CD14-positive monocyte (primary cell): ENCODE measurements around the gene CDRT4. TPM values are rescaled to one million over a fixed set of nuclear protein-coding genes. Genes with fewer than 3 reads are reported as not detected.

Source experiments
- DNase-seq, 3 donors: peaks; one replicate each; pipeline ENCODE4 v3.0.0-alpha.2; 2011 to 2022
- H2AFZ ChIP-seq: 2 replicates; pipeline ENCODE4 v1.6.0; 2012; ENCODE audit warnings: mild to moderate bottlenecking, low read depth, low read length, inconsistent platforms; ENCODE audit not compliant: insufficient read depth, poor library complexity, severe bottlenecking
- H3K27ac ChIP-seq, 2 donors: 1 replicate in 1 of 2; 2 replicates in 1 of 2; pipeline ENCODE4 v1.5.1; 2012 to 2013; ENCODE audit warnings: low read length in 2 of 2, control low read depth in 1 of 2, inconsistent platforms in 1 of 2, low read depth in 1 of 2, mild to moderate bottlenecking in 1 of 2
- H3K27me3 ChIP-seq, 2 donors: one replicate each; pipeline versions ENCODE4 v1.6.0 to v1.6.1; 2011 to 2013; ENCODE audit warnings: low read length in 2 of 2; ENCODE audit not compliant: control insufficient read depth in 2 of 2, insufficient read depth in 2 of 2
- H3K36me3 ChIP-seq, 2 donors: replicated peaks in 1 of 2; 1 replicate in 1 of 2; 2 replicates in 1 of 2; pipeline versions ENCODE4 v1.5.1 to v1.6.1; 2012 to 2013; ENCODE audit warnings: low read length in 2 of 2, control low read depth in 1 of 2, inconsistent platforms in 1 of 2, mild to moderate bottlenecking in 1 of 2; ENCODE audit not compliant: insufficient read depth in 2 of 2, control insufficient read depth in 1 of 2
- H3K4me1 ChIP-seq, 2 donors: 1 replicate in 1 of 2; 2 replicates in 1 of 2; pipeline versions ENCODE4 v1.5.1 to v1.6.1; 2012 to 2013; ENCODE audit warnings: low read length in 2 of 2, control low read depth in 1 of 2, inconsistent platforms in 1 of 2, mild to moderate bottlenecking in 1 of 2, moderate library complexity in 1 of 2; ENCODE audit not compliant: insufficient read depth in 2 of 2, control insufficient read depth in 1 of 2
- H3K4me2 ChIP-seq: replicated peaks from 2 replicates; pipeline ENCODE3; 2012; ENCODE audit warnings: low read length, moderate library complexity, mild to moderate bottlenecking; ENCODE audit not compliant: poor library complexity, severe bottlenecking; ENCODE audit errors: extremely low read depth
- H3K4me3 ChIP-seq, 3 experiments: fragments of 200-600 bp in 1 of 3; sonication (generic) in 1 of 3; replicated peaks in 1 of 3; 1 replicate in 2 of 3; 2 replicates in 1 of 3; pipeline ENCODE4 v1.5.1; 2011 to 2013; ENCODE audit warnings: low read length in 3 of 3, mild to moderate bottlenecking in 3 of 3, control low read depth in 2 of 3, low read depth in 2 of 3, inconsistent platforms in 1 of 3, moderate library complexity in 1 of 3
- H3K79me2 ChIP-seq: 2 replicates; pipeline ENCODE4 v1.6.0; 2012; ENCODE audit warnings: mild to moderate bottlenecking, control low read depth, inconsistent platforms, low read length, moderate library complexity; ENCODE audit not compliant: insufficient read depth
- H3K9ac ChIP-seq: 2 replicates; pipeline ENCODE4 v1.6.0; 2017; ENCODE audit warnings: low read length, mild to moderate bottlenecking; ENCODE audit not compliant: insufficient read depth, poor library complexity, severe bottlenecking
- H3K9me3 ChIP-seq, 2 donors: replicated peaks in 1 of 2; 1 replicate in 1 of 2; 2 replicates in 1 of 2; pipeline versions ENCODE4 v1.5.1 to v1.6.1; 2012 to 2013; ENCODE audit warnings: low read length in 2 of 2, control low read depth in 1 of 2; ENCODE audit not compliant: control insufficient read depth in 1 of 2, insufficient read depth in 1 of 2
- H4K20me1 ChIP-seq: 2 replicates; pipeline ENCODE4 v1.6.0; 2012; ENCODE audit warnings: mild to moderate bottlenecking, low read length, control low read depth, moderate library complexity; ENCODE audit not compliant: insufficient read depth
- H3K27ac Mint-ChIP-seq, 7 donors: one replicate each; pipeline ENCODE4 v1.8.0; 2020; ENCODE audit warnings: mild to moderate bottlenecking in 7 of 7, mixed read lengths in 7 of 7, moderate library complexity in 6 of 7, inconsistent platforms in 2 of 7
- H3K27me3 Mint-ChIP-seq, 3 donors: one replicate each; pipeline ENCODE4 v1.8.0; 2021 to 2022; ENCODE audit warnings: low read depth in 3 of 3, mild to moderate bottlenecking in 3 of 3, mixed read lengths in 3 of 3, moderate library complexity in 3 of 3, inconsistent platforms in 1 of 3
- H3K36me3 Mint-ChIP-seq, 2 donors: one replicate each; pipeline ENCODE4 v1.8.0; 2020; ENCODE audit warnings: mixed read lengths in 2 of 2, inconsistent platforms in 1 of 2, mild to moderate bottlenecking in 1 of 2
- H3K4me1 Mint-ChIP-seq: one replicate; pipeline ENCODE4 v1.8.0; 2020; ENCODE audit warnings: mild to moderate bottlenecking, mixed read lengths
- H3K4me3 Mint-ChIP-seq, 2 donors: one replicate each; pipeline ENCODE4 v1.8.0; 2020; ENCODE audit warnings: mild to moderate bottlenecking in 2 of 2, mixed read lengths in 2 of 2, moderate library complexity in 1 of 2
- H3K9me3 Mint-ChIP-seq, 7 donors: one replicate each; pipeline ENCODE4 v1.8.0; 2020 to 2022; ENCODE audit warnings: mixed read lengths in 7 of 7, mild to moderate bottlenecking in 6 of 7, moderate library complexity in 6 of 7, inconsistent platforms in 2 of 7
- WGBS: methylation state at CpG from one replicate; pipeline ENCODE4 v1.1.5; 2013; ENCODE audit warnings: missing lambda C conversion rate; ENCODE audit not compliant: insufficient coverage; 5-methylcytosine and 5-hydroxymethylcytosine counted together
- intact Hi-C, 2 donors: fragments of 100-400 bp; cut with micrococcal nuclease; formaldehyde crosslinking; loops; one replicate each; pipeline versions ENCODE4 v1.15.0 to v1.15.1; 2023
- polyA minus RNA-seq: library from RNA; depleted of rRNA, polyadenylated mRNA; stranded (reverse); fragments of >200 nt; gene quantifications from 2 replicates; pipeline ENCODE4 v1.2.3, GENCODE V29; 2012
- polyA plus RNA-seq, 3 donors: library from polyadenylated mRNA; depleted of rRNA in 1 of 3; unstranded in 2 of 3; stranded (reverse) in 1 of 3; fragments of 300-500 nt in 2 of 3; fragments of >200 nt in 1 of 3; fragmentation: Illumina TruSeq in 2 of 3; gene quantifications; 1 replicate in 2 of 3; 2 replicates in 1 of 3; pipeline ENCODE4 v1.2.3, GENCODE V29; 2012 to 2021
- total RNA-seq, 12 experiments: library from RNA in 1 of 12; stranded (reverse) in 1 of 12; fragments of 120-200 nt in 1 of 12; gene quantifications; one replicate each; pipeline ENCODE4 v1.2.4 and lab custom pipeline; 2013 to 2026; ENCODE audit warnings: mixed read lengths in 6 of 12, inconsistent platforms in 1 of 12
- TF ChIP-seq, protein P1 (sequence below): fragments of 200-600 bp; IDR thresholded peaks from one replicate; pipeline ENCODE4 v1.8.0; 2022; ENCODE audit warnings: antibody characterized with exemption, mild to moderate bottlenecking

The CDRT4 gene
- 0.27 TPM for total RNA-seq (2013)
- polyA plus RNA-seq, result under 1 TPM in 2 of 3 donors, not detected in 1; 0.34 to 0.71 TPM
- 0.48 and 0.97 TPM in 2 replicates for polyA minus RNA-seq
- 0 to 0.50 (median 0.12) reads per million in 11 experiments for total RNA-seq (lab: John Stamatoyannopoulos, UW)

DNA sequence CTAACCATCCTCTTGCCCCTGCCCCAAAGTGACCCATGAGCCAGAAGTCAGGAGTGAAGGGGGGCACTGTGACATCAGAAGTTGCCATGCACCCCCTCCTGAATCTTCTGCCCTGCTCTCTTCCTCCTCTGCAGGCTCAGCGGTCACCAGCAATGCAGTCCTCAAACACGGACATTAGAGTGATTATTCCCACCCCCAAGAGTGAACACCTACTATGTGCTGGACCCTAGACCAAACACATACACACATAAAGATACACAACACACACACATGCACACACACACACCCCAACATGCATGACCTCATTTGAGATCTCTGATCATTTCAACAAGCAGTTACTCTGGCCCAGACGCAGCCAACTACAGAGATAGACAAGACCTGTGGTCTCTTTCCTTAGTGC lies at the start of gene CDRT4:
Gene CDRT4 (minus strand): TSS at position 30 of the 400 bp plus-strand sequence. CDS start 27,383 bp downstream, outside the sequence.
- H3K9me3 Mint-ChIP-seq, result no peaks in the 10 kb centered on the region
- intact Hi-C loops, result no loop called here
- Histone ChIP-seq H2AFZ (no peak within 1 kb of the TSS), H3K4me2 (no peak within 1 kb of the TSS), H3K27me3 (no peaks in the 10 kb centered on the region), H3K79me2 (no peaks in the 10 kb centered on the region), H3K4me1 (no peaks in the 10 kb centered on the region), H3K9me3 (no peaks in the 10 kb centered on the region), H4K20me1 (no peaks in the 10 kb centered on the region), H3K27ac (no peak within 1 kb of the TSS), H3K36me3 (no peaks in the 10 kb centered on the region), H3K4me3 (no peak within 1 kb of the TSS), H3K9ac (no peak within 1 kb of the TSS)
- TF ChIP-seq, protein P1, sequence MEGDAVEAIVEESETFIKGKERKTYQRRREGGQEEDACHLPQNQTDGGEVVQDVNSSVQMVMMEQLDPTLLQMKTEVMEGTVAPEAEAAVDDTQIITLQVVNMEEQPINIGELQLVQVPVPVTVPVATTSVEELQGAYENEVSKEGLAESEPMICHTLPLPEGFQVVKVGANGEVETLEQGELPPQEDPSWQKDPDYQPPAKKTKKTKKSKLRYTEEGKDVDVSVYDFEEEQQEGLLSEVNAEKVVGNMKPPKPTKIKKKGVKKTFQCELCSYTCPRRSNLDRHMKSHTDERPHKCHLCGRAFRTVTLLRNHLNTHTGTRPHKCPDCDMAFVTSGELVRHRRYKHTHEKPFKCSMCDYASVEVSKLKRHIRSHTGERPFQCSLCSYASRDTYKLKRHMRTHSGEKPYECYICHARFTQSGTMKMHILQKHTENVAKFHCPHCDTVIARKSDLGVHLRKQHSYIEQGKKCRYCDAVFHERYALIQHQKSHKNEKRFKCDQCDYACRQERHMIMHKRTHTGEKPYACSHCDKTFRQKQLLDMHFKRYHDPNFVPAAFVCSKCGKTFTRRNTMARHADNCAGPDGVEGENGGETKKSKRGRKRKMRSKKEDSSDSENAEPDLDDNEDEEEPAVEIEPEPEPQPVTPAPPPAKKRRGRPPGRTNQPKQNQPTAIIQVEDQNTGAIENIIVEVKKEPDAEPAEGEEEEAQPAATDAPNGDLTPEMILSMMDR, result no peak
- H3K27me3 Mint-ChIP-seq, result peaks cover 0 to 5% (median 0%) of the 10 kb centered on the region in 3 donors
- WGBS, result 46% methylated on average over 2 of the region's 3 CpGs
- DNase-seq, result no peak
- no peak within 1 kb of the TSS for H3K27ac Mint-ChIP-seq
- H3K4me3 Mint-ChIP-seq, result no peak within 1 kb of the TSS
- H3K4me1 Mint-ChIP-seq, result no peaks in the 10 kb centered on the region
- no peaks in the 10 kb centered on the region for H3K36me3 Mint-ChIP-seq

DNA sequence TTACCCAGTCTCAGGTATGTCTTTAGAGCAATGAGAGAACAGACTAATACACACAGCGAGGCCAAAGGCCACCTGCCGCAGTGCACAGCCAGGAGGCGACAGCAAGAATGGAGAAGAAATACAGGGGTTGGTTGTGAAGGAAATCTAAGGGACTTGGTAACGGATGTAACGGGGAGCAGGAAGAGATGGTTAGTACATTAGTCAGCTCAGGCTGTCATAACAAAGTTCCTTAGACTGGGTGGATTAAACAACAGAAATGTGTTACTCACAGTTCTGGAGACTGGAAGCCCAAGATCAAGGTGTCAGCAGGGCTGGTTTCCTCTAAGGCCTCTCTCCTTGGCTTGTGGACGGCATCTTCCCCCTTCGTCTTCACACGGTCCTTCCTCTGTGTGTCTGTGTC lies 48.7 kb upstream of the CDRT4 start:
- no peaks in the 10 kb centered on the region for H3K36me3 ChIP-seq
- no peaks in the 10 kb centered on the region for H3K27me3 ChIP-seq
- H3K4me1 Mint-ChIP-seq, result peaks cover 3% of the 10 kb centered on the region
- 85% methylated on average over 4 of the region's 8 CpGs for WGBS
- H3K79me2 ChIP-seq, result no peaks in the 10 kb centered on the region
- no peak overlapping the region for H3K9ac ChIP-seq
- no peaks in the 10 kb centered on the region for H3K9me3 ChIP-seq
- H3K4me3 Mint-ChIP-seq, result no peak overlapping the region
- no peak for DNase-seq
- peaks cover 0 to 2% (median 0%) of the 10 kb centered on the region in 7 donors for H3K9me3 Mint-ChIP-seq
- no peaks in the 10 kb centered on the region for H3K27me3 Mint-ChIP-seq
- H3K4me2 ChIP-seq, result no peak overlapping the region
- peaks cover 11 to 19% of the 10 kb centered on the region in 2 donors for H3K36me3 Mint-ChIP-seq
- TF ChIP-seq, protein P1, result no peak
- peaks cover 0 to under 1% of the 10 kb centered on the region in 2 donors for H3K4me1 ChIP-seq
- H4K20me1 ChIP-seq, result no peaks in the 10 kb centered on the region
- H3K27ac ChIP-seq, result no peak overlapping the region
- no peak overlapping the region for H3K4me3 ChIP-seq
- H2AFZ ChIP-seq, result no peak overlapping the region
- intact Hi-C loops, result no loop called here
- peak overlapping the region in 1 of 7 donors; percentile 37 for H3K27ac Mint-ChIP-seq
